K562 (cell line): Measurements from ENCODE around the gene FAM24A. TPM values are rescaled to one million over a fixed set of nuclear protein-coding genes. Genes with fewer than 3 reads are reported as not detected.

Experiments used
- MECOM ChIP-seq: fragments of 250-450 bp; sonication (Bioruptor Pico); IDR thresholded peaks from 2 replicates; pipeline ENCODE4 v1.8.0; 2022; ENCODE audit warnings: inconsistent platforms
- NR2C2 ChIP-seq, 2 experiments: fragments of 200-800 bp in 1 of 2; sonication (Bioruptor generic) in 1 of 2; sonication (generic) in 1 of 2; formaldehyde crosslinking in 1 of 2; IDR thresholded peaks; 2 replicates each; pipeline versions ENCODE4 v1.6.1 to v1.8.0; 2016 to 2022; ENCODE audit warnings: mild to moderate bottlenecking in 1 of 2, missing compliant biosample characterization in 1 of 2, missing genetic modification characterization in 1 of 2, missing genetic modification reagents in 1 of 2
- PYGO2 ChIP-seq: fragments of 450-650 bp; IDR thresholded peaks from 2 replicates; pipeline ENCODE4 v1.6.1; 2016; ENCODE audit warnings: mild to moderate bottlenecking, missing genetic modification characterization, moderate library complexity, missing compliant biosample characterization
- polyA plus RNA-seq, 8 experiments: library from polyadenylated mRNA; depleted of rRNA in 4 of 8; stranded (reverse) in 5 of 8; unstranded in 3 of 8; fragments of >200 nt; fragmentation: Nextera tagmentation in 2 of 8; fragmentation: Illumina TruSeq in 1 of 8; extraction: Ambion mirVana in 2 of 8; extraction: Trizol in 1 of 8; gene quantifications; 2 replicates each; pipeline versions ENCODE4 v1.2.1 to v1.2.3, GENCODE V29; 2011 to 2014; ENCODE audit warnings: inconsistent platforms in 1 of 8, missing spikeins in 1 of 8
- total RNA-seq, 7 experiments: library from RNA; depleted of rRNA in 6 of 7; stranded (reverse); fragments of >200 nt in 6 of 7; fragmentation: Illumina TruSeq in 2 of 7; extraction: Trizol in 2 of 7; gene quantifications; 2 replicates each; pipeline versions ENCODE4 v1.2.1 to v1.2.3, GENCODE V29; 2011 to 2021; ENCODE audit warnings: low replicate concordance in 1 of 7
- TF ChIP-seq, protein P1 (sequence below), 2 experiments: fragments of 450-650 bp in 1 of 2; sonication (generic) in 1 of 2; formaldehyde crosslinking in 1 of 2; IDR thresholded peaks; 2 replicates each; pipeline versions ENCODE4 v1.7.1 to v1.9.0; 2016 to 2022; ENCODE audit warnings: inconsistent platforms in 1 of 2, mild to moderate bottlenecking in 1 of 2, missing genetic modification reagents in 1 of 2
- TF ChIP-seq, protein P2 (sequence below): IDR thresholded peaks from 2 replicates; pipeline ENCODE4 v1.6.1; 2011; ENCODE audit warnings: borderline replicate concordance, low read depth, mild to moderate bottlenecking, moderate library complexity, low read length; ENCODE audit not compliant: insufficient read depth, poor library complexity, severe bottlenecking
- TF ChIP-seq, protein P3 (sequence below): fragments of 450-650 bp; IDR thresholded peaks from 2 replicates; pipeline ENCODE4 v1.6.1; 2018; ENCODE audit not compliant: partially characterized antibody

The FAM24A gene
- total and polyA plus RNA-seq, 9 of the 15 experiments (the other 6 are each of a cell fraction or from before 2014, with no cell fraction given): not detected

DNA sequence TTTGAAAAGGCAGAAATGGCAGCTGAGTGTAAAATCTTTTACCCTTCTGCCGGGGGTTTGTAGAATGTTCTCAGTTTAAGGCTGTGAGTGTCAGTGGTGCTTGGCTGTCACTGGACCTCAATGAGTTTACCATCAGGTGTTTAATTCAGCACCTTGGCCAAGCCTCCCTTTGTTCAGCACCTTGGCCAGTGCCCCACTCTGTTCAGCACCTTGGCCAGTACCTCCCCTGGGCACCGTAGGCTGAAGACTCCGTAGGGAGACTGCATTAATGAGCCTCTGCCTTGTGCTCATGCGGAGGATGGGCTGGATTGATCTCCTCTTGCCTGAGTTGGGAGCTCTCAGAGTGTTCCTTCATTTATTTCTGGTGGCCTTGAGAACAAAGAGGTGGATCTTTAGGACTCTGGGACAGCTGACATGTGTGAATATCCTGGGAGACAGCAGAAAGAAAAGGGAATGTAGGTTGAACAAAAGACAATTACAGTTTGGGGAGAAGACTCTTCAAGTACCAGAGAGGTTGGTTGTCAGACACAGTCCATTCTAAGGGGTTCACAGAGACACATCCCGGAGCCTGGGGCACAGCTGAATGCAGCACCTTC, 1.6 kb downstream of the FAM24A start (continued):
- TF ChIP-seq, protein P1, sequence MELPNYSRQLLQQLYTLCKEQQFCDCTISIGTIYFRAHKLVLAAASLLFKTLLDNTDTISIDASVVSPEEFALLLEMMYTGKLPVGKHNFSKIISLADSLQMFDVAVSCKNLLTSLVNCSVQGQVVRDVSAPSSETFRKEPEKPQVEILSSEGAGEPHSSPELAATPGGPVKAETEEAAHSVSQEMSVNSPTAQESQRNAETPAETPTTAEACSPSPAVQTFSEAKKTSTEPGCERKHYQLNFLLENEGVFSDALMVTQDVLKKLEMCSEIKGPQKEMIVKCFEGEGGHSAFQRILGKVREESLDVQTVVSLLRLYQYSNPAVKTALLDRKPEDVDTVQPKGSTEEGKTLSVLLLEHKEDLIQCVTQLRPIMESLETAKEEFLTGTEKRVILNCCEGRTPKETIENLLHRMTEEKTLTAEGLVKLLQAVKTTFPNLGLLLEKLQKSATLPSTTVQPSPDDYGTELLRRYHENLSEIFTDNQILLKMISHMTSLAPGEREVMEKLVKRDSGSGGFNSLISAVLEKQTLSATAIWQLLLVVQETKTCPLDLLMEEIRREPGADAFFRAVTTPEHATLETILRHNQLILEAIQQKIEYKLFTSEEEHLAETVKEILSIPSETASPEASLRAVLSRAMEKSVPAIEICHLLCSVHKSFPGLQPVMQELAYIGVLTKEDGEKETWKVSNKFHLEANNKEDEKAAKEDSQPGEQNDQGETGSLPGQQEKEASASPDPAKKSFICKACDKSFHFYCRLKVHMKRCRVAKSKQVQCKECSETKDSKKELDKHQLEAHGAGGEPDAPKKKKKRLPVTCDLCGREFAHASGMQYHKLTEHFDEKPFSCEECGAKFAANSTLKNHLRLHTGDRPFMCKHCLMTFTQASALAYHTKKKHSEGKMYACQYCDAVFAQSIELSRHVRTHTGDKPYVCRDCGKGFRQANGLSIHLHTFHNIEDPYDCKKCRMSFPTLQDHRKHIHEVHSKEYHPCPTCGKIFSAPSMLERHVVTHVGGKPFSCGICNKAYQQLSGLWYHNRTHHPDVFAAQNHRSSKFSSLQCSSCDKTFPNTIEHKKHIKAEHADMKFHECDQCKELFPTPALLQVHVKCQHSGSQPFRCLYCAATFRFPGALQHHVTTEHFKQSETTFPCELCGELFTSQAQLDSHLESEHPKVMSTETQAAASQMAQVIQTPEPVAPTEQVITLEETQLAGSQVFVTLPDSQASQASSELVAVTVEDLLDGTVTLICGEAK (IDR thresholded peaks at IDR 0.05): peak; percentile 90
- TF ChIP-seq, protein P1 (CRISPR knock-in tag; IDR thresholded peaks at IDR 0.05): peak; percentile 85
- TF ChIP-seq PYGO2 (tag): peak; percentile 73; the same call in 1 of the 2 replicates
- TF ChIP-seq, protein P2, sequence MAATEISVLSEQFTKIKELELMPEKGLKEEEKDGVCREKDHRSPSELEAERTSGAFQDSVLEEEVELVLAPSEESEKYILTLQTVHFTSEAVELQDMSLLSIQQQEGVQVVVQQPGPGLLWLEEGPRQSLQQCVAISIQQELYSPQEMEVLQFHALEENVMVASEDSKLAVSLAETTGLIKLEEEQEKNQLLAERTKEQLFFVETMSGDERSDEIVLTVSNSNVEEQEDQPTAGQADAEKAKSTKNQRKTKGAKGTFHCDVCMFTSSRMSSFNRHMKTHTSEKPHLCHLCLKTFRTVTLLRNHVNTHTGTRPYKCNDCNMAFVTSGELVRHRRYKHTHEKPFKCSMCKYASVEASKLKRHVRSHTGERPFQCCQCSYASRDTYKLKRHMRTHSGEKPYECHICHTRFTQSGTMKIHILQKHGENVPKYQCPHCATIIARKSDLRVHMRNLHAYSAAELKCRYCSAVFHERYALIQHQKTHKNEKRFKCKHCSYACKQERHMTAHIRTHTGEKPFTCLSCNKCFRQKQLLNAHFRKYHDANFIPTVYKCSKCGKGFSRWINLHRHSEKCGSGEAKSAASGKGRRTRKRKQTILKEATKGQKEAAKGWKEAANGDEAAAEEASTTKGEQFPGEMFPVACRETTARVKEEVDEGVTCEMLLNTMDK: no peak
- TF ChIP-seq NR2C2 (CRISPR knock-in tag; IDR thresholded peaks at IDR 0.05): peak; percentile 92
- TF ChIP-seq NR2C2 (tag; IDR thresholded peaks at IDR 0.05): no peak
- TF ChIP-seq, protein P3, sequence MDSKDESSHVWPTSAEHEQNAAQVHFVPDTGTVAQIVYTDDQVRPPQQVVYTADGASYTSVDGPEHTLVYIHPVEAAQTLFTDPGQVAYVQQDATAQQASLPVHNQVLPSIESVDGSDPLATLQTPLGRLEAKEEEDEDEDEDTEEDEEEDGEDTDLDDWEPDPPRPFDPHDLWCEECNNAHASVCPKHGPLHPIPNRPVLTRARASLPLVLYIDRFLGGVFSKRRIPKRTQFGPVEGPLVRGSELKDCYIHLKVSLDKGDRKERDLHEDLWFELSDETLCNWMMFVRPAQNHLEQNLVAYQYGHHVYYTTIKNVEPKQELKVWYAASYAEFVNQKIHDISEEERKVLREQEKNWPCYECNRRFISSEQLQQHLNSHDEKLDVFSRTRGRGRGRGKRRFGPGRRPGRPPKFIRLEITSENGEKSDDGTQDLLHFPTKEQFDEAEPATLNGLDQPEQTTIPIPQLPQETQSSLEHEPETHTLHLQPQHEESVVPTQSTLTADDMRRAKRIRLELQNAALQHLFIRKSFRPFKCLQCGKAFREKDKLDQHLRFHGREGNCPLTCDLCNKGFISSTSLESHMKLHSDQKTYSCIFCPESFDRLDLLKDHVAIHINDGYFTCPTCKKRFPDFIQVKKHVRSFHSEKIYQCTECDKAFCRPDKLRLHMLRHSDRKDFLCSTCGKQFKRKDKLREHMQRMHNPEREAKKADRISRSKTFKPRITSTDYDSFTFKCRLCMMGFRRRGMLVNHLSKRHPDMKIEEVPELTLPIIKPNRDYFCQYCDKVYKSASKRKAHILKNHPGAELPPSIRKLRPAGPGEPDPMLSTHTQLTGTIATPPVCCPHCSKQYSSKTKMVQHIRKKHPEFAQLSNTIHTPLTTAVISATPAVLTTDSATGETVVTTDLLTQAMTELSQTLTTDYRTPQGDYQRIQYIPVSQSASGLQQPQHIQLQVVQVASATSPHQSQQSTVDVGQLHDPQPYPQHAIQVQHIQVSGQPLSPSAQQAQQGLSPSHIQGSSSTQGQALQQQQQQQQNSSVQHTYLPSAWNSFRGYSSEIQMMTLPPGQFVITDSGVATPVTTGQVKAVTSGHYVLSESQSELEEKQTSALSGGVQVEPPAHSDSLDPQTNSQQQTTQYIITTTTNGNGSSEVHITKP: no peak
- peak; percentile 89 for TF ChIP-seq MECOM (CRISPR knock-in tag)
